ENCODE data around the gene MYH1.
"Not testable (repeated sequence)": the region's sequence is repeated elsewhere in the genome, so short reads cannot be mapped to it uniquely, and the experiment has no call there.

Gene MYH1
- total RNA-seq, result 0 reads per million in 3 donors

GRCh38 chr17:10518271-10519037 is at the start of gene MYH1:
TSS of gene MYH1 (minus strand) at chr17:10518542. CDS start at chr17:10516642, 1,900 bp downstream.
- Histone ChIP-seq H3K9me3 (ENCODE audit: control insufficient read depth, low read length) (no peaks in the 10 kb centered on the region), H3K4me1 (ENCODE audit: control insufficient read depth, insufficient read depth, low read length, poor library complexity, severe bottlenecking) (no peaks in the 10 kb centered on the region), H3K27ac (ENCODE audit: insufficient read depth, low read length, poor library complexity, severe bottlenecking) (no peak within 1 kb of the TSS), H3K27me3 (replicated peaks; ENCODE audit: control insufficient read depth, insufficient read depth, low read length, poor library complexity, severe bottlenecking) (no peaks in the 10 kb centered on the region), H3K36me3 (ENCODE audit: control insufficient read depth, insufficient read depth, low read length) (no peaks in the 10 kb centered on the region), H3K4me3 (ENCODE audit: insufficient read depth, low read depth, low read length, poor library complexity, severe bottlenecking) (no peak within 1 kb of the TSS)
- no peak for DNase-seq

GRCh38 chr17:10563991-10564660 is 45.8 kb upstream of the MYH1 start:
- Histone ChIP-seq H3K4me1 (ENCODE audit: control insufficient read depth, insufficient read depth, low read length, poor library complexity, severe bottlenecking) (no peaks in the 10 kb centered on the region), H3K36me3 (ENCODE audit: control insufficient read depth, insufficient read depth, low read length) (no peaks in the 10 kb centered on the region), H3K9me3 (ENCODE audit: control insufficient read depth, low read length) (no peaks in the 10 kb centered on the region), H3K27ac (ENCODE audit: insufficient read depth, low read length, poor library complexity, severe bottlenecking) (no peak overlapping the region), H3K4me3 (ENCODE audit: insufficient read depth, low read depth, low read length, poor library complexity, severe bottlenecking) (no peak overlapping the region), H3K27me3 (replicated peaks; ENCODE audit: control insufficient read depth, insufficient read depth, low read length, poor library complexity, severe bottlenecking) (no peaks in the 10 kb centered on the region)
- no peak for DNase-seq

DNA sequence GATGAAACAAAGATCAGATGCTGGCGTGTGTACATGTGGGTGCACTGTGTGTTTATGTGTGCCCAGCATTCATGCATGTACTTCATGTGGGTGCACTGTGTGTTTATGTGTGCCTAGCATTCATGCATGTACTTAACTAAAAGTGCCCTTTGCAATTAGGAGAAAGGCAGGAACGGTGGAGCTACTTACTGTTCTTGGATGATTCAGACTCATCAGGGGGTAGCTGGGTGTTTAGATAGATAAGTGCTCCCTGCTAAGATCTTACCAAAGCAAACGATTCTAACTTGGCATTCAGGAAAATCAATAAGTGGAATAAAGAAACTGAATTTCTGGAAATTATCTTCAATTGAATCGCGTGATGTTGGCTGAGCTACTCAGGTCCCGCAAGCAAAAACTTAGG is 39.7 kb upstream of the MYH1 start:
- H3K4me3 ChIP-seq (ENCODE audit: insufficient read depth, low read depth, low read length, poor library complexity, severe bottlenecking), result no peak overlapping the region
- no peaks in the 10 kb centered on the region for H3K9me3 ChIP-seq (ENCODE audit: control insufficient read depth, low read length)
- H3K36me3 ChIP-seq (ENCODE audit: control insufficient read depth, insufficient read depth, low read length), result no peaks in the 10 kb centered on the region
- H3K27me3 ChIP-seq (replicated peaks; ENCODE audit: control insufficient read depth, insufficient read depth, low read length, poor library complexity, severe bottlenecking), result no peaks in the 10 kb centered on the region
- DNase-seq, result no peak
- no peaks in the 10 kb centered on the region for H3K4me1 ChIP-seq (ENCODE audit: control insufficient read depth, insufficient read depth, low read length, poor library complexity, severe bottlenecking)
- no peak overlapping the region for H3K27ac ChIP-seq (ENCODE audit: insufficient read depth, low read length, poor library complexity, severe bottlenecking)

DNA sequence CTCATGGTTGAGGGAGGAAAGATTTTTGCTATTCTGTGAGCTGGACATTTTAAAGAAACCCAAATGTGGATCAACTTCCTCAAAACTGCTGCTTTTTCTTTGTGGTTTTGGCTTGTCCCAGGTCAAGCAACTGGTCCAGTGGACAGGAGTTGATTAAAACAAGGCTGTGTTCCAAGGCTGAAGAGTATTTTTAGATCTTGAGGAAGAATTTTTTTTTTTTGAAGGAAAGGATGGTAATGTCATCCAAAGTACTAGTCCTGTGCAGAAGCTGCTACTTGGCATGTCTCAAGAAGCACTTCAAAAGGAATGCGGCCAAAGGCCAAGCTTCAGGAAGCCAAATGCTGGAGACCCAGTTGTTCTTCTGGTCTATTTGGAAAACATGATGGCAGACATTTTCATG is 39.1 kb upstream of the MYH1 start:
- H3K9me3 ChIP-seq (ENCODE audit: control insufficient read depth, low read length), result no peaks in the 10 kb centered on the region
- H3K4me1 ChIP-seq (ENCODE audit: control insufficient read depth, insufficient read depth, low read length, poor library complexity, severe bottlenecking), result no peaks in the 10 kb centered on the region
- H3K4me3 ChIP-seq (ENCODE audit: insufficient read depth, low read depth, low read length, poor library complexity, severe bottlenecking), result no peak overlapping the region
- no peak overlapping the region for H3K27ac ChIP-seq (ENCODE audit: insufficient read depth, low read length, poor library complexity, severe bottlenecking)
- DNase-seq, result no peak
- H3K27me3 ChIP-seq (replicated peaks; ENCODE audit: control insufficient read depth, insufficient read depth, low read length, poor library complexity, severe bottlenecking), result no peaks in the 10 kb centered on the region
- H3K36me3 ChIP-seq (ENCODE audit: control insufficient read depth, insufficient read depth, low read length), result no peaks in the 10 kb centered on the region

GRCh38 chr17:10556301-10557005 is 38.1 kb upstream of the MYH1 start:
- DNase-seq, result no peak
- H3K36me3 ChIP-seq (ENCODE audit: control insufficient read depth, insufficient read depth, low read length), result no peaks in the 10 kb centered on the region
- no peaks in the 10 kb centered on the region for H3K27me3 ChIP-seq (replicated peaks; ENCODE audit: control insufficient read depth, insufficient read depth, low read length, poor library complexity, severe bottlenecking)
- no peaks in the 10 kb centered on the region for H3K9me3 ChIP-seq (ENCODE audit: control insufficient read depth, low read length)
- H3K4me1 ChIP-seq (ENCODE audit: control insufficient read depth, insufficient read depth, low read length, poor library complexity, severe bottlenecking), result no peaks in the 10 kb centered on the region
- no peak overlapping the region for H3K4me3 ChIP-seq (ENCODE audit: insufficient read depth, low read depth, low read length, poor library complexity, severe bottlenecking)
- no peak overlapping the region for H3K27ac ChIP-seq (ENCODE audit: insufficient read depth, low read length, poor library complexity, severe bottlenecking)

DNA sequence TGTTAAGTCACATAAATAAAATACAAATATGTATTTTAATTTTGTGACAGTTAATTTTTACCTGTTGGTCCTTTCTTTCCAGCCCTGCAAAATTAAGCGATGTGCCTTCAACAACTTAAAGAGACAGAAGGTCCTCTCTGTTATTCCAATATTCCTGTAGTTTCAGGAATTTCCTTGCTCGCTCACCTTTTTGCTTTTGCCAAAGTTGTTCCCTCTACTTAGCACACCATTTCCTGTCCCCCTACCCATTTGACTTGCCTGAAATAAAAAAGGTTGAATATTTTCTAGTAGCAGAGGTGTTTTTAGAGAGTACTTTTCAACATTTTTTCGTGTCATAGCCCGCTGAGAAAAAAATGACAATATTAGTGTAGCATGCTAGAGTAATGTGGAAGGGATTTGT is 31.7 kb upstream of the MYH1 start:
- H3K4me3 ChIP-seq (ENCODE audit: insufficient read depth, low read depth, low read length, poor library complexity, severe bottlenecking), result no peak overlapping the region
- no peak overlapping the region for H3K27ac ChIP-seq (ENCODE audit: insufficient read depth, low read length, poor library complexity, severe bottlenecking)
- no peaks in the 10 kb centered on the region for H3K9me3 ChIP-seq (ENCODE audit: control insufficient read depth, low read length)
- no peaks in the 10 kb centered on the region for H3K4me1 ChIP-seq (ENCODE audit: control insufficient read depth, insufficient read depth, low read length, poor library complexity, severe bottlenecking)
- DNase-seq, result no peak
- H3K27me3 ChIP-seq (replicated peaks; ENCODE audit: control insufficient read depth, insufficient read depth, low read length, poor library complexity, severe bottlenecking), result no peaks in the 10 kb centered on the region
- no peaks in the 10 kb centered on the region for H3K36me3 ChIP-seq (ENCODE audit: control insufficient read depth, insufficient read depth, low read length)

GRCh38 chr17:10549096-10549842 is 30.9 kb upstream of the MYH1 start, which contains the start of gene MYH2:
TSS of gene MYH2 (minus strand) at chr17:10549658. CDS start at chr17:10547920, 1,738 bp downstream.
- Histone ChIP-seq H3K27ac (ENCODE audit: insufficient read depth, low read length, poor library complexity, severe bottlenecking) (no peak within 1 kb of the TSS), H3K9me3 (ENCODE audit: control insufficient read depth, low read length) (no peaks in the 10 kb centered on the region), H3K4me1 (ENCODE audit: control insufficient read depth, insufficient read depth, low read length, poor library complexity, severe bottlenecking) (no peaks in the 10 kb centered on the region), H3K36me3 (ENCODE audit: control insufficient read depth, insufficient read depth, low read length) (no peaks in the 10 kb centered on the region), H3K4me3 (ENCODE audit: insufficient read depth, low read depth, low read length, poor library complexity, severe bottlenecking) (no peak within 1 kb of the TSS), H3K27me3 (replicated peaks; ENCODE audit: control insufficient read depth, insufficient read depth, low read length, poor library complexity, severe bottlenecking) (no peaks in the 10 kb centered on the region)
- DNase-seq, result no peak

DNA sequence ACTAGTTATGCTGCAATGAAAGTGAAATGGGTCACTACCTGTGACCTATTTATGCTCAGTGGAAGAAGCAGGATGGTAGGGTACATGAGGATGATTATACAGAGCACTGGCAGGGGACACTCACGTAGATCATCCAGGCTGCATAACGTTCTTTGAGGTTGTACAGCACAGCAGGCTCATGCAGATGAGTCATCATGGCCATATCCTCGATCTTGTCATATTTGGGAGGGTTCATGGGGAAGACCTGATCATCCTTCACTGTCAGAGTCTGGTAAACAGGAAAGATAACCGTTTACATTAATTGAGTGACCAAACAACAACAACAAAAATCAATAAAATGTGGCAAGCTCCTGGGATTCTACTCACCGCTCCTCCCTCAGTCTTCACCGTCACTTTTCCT is 29.0 kb upstream of the MYH1 start:
- Histone ChIP-seq H3K27ac (ENCODE audit: insufficient read depth, low read length, poor library complexity, severe bottlenecking) (no peak overlapping the region), H3K4me1 (ENCODE audit: control insufficient read depth, insufficient read depth, low read length, poor library complexity, severe bottlenecking) (no peaks in the 10 kb centered on the region), H3K9me3 (ENCODE audit: control insufficient read depth, low read length) (no peaks in the 10 kb centered on the region), H3K4me3 (ENCODE audit: insufficient read depth, low read depth, low read length, poor library complexity, severe bottlenecking) (no peak overlapping the region), H3K27me3 (replicated peaks; ENCODE audit: control insufficient read depth, insufficient read depth, low read length, poor library complexity, severe bottlenecking) (no peaks in the 10 kb centered on the region), H3K36me3 (ENCODE audit: control insufficient read depth, insufficient read depth, low read length) (no peaks in the 10 kb centered on the region)
- DNase-seq, result no peak

DNA sequence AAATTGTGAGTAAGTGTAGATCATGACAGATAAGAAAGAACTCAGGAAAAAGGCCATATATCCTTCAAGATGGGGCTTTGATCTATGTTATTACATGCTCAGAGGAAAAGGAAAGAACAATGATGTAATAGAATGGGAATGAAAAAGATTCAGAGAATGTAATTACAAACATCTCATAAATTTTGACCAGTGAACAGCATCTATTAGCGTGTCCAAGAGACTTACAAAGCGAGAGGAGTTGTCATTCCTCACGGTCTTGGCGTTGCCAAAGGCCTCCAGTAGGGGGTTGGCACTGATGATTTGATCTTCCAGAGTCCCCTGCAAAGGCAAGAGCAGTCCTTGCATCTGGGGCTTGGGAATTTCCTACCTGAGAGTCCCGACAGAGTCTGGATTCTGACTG is 25.1 kb upstream of the MYH1 start:
- H3K4me1 ChIP-seq (ENCODE audit: control insufficient read depth, insufficient read depth, low read length, poor library complexity, severe bottlenecking); H3K4me3 ChIP-seq (ENCODE audit: insufficient read depth, low read depth, low read length, poor library complexity, severe bottlenecking): not testable (repeated sequence)

More for the DNA sequence above, 25.1 kb upstream of the MYH1 start:
- not testable (repeated sequence) for H3K27ac ChIP-seq (ENCODE audit: insufficient read depth, low read length, poor library complexity, severe bottlenecking); H3K36me3 ChIP-seq (ENCODE audit: control insufficient read depth, insufficient read depth, low read length); H3K9me3 ChIP-seq (ENCODE audit: control insufficient read depth, low read length); DNase-seq; H3K27me3 ChIP-seq (replicated peaks; ENCODE audit: control insufficient read depth, insufficient read depth, low read length, poor library complexity, severe bottlenecking)
